HepG2 (cell line): ENCODE measurements around the gene PLD1. TPM values are rescaled to one million over a fixed set of nuclear protein-coding genes. Genes with fewer than 3 reads are reported as not detected.

Experiments used
- CBX1 ChIP-seq: IDR thresholded peaks from one replicate; pipeline ENCODE4 v1.6.1; 2016; ENCODE audit warnings: antibody characterized with exemption, low read depth
- DMAP1 ChIP-seq: IDR thresholded peaks from 2 replicates; pipeline ENCODE4 v1.6.1; 2016
- KDM2A ChIP-seq: sonication (generic); formaldehyde crosslinking; IDR thresholded peaks from 2 replicates; pipeline ENCODE4 v1.4.0; 2020; ENCODE audit warnings: low read depth, missing genetic modification reagents, borderline replicate concordance
- POGZ ChIP-seq: sonication (generic); formaldehyde crosslinking; IDR thresholded peaks from 2 replicates; pipeline ENCODE4 v1.4.0; 2020; ENCODE audit warnings: mild to moderate bottlenecking, missing genetic modification reagents
- RBFOX2 ChIP-seq: fragments of 200-400 bp; formaldehyde crosslinking; IDR thresholded peaks from 2 replicates; pipeline ENCODE4 v1.6.1; 2017; ENCODE audit warnings: low read depth, mild to moderate bottlenecking, low read length
- ZNF260 ChIP-seq: sonication (generic); formaldehyde crosslinking; IDR thresholded peaks from 2 replicates; pipeline ENCODE4 v1.4.0; 2020; ENCODE audit warnings: missing genetic modification reagents, low read depth, mild to moderate bottlenecking, borderline replicate concordance
- ZNF329 ChIP-seq: sonication (generic); formaldehyde crosslinking; IDR thresholded peaks from 2 replicates; pipeline ENCODE4 v1.9.0; 2021; ENCODE audit warnings: low read depth, mild to moderate bottlenecking, missing genetic modification reagents
- polyA plus RNA-seq, 8 experiments: library from polyadenylated mRNA; depleted of rRNA in 3 of 8; stranded (reverse) in 7 of 8; unstranded in 1 of 8; fragments of >200 nt; fragmentation: Illumina TruSeq in 4 of 8; extraction: Trizol in 4 of 8; gene quantifications; 2 replicates each; pipeline versions ENCODE4 v1.2.1 to v1.2.3, GENCODE V29; 2011 to 2016; ENCODE audit warnings: low read depth in 4 of 8, missing spikeins in 1 of 8, mixed read lengths in 1 of 8; ENCODE audit not compliant: insufficient read depth in 1 of 8
- total RNA-seq, 5 experiments: library from RNA; depleted of rRNA; stranded (reverse); fragments of >200 nt; fragmentation: Illumina TruSeq; extraction: Trizol; gene quantifications; 2 replicates each; pipeline ENCODE4 v1.2.3, GENCODE V29; 2016; ENCODE audit warnings: low read depth in 1 of 5
- TF ChIP-seq, protein P1 (sequence below): IDR thresholded peaks from 2 replicates; pipeline ENCODE4 v1.4.0; 2020; ENCODE audit warnings: mild to moderate bottlenecking, missing genetic modification reagents
- TF ChIP-seq, protein P2 (sequence below), 2 experiments: fragments of 450-650 bp in 1 of 2; sonication (generic) in 1 of 2; formaldehyde crosslinking in 1 of 2; IDR thresholded peaks; 2 replicates each; pipeline versions ENCODE4 v1.6.1 to v1.8.0; 2016 to 2022; ENCODE audit warnings: antibody characterized with exemption in 1 of 2, mild to moderate bottlenecking in 1 of 2, missing genetic modification reagents in 1 of 2
- TF ChIP-seq, protein P3 (sequence below): sonication (generic); formaldehyde crosslinking; IDR thresholded peaks from 2 replicates; pipeline ENCODE4 v1.4.0; 2020; ENCODE audit warnings: missing genetic modification reagents, borderline replicate concordance
- TF ChIP-seq, protein P4 (sequence below), 2 experiments: fragments of 450-650 bp in 1 of 2; sonication (generic) in 1 of 2; formaldehyde crosslinking; IDR thresholded peaks; 2 replicates each; pipeline versions ENCODE4 v1.5.0 to v1.8.0; 2020 to 2022; ENCODE audit warnings: mild to moderate bottlenecking in 1 of 2, missing genetic modification reagents in 1 of 2

The PLD1 gene
- total and polyA plus RNA-seq, 2 of the 13 experiments (the other 11 are each of a cell fraction or from before 2014, with no cell fraction given) = 27.1 to 59.4 TPM

DNA sequence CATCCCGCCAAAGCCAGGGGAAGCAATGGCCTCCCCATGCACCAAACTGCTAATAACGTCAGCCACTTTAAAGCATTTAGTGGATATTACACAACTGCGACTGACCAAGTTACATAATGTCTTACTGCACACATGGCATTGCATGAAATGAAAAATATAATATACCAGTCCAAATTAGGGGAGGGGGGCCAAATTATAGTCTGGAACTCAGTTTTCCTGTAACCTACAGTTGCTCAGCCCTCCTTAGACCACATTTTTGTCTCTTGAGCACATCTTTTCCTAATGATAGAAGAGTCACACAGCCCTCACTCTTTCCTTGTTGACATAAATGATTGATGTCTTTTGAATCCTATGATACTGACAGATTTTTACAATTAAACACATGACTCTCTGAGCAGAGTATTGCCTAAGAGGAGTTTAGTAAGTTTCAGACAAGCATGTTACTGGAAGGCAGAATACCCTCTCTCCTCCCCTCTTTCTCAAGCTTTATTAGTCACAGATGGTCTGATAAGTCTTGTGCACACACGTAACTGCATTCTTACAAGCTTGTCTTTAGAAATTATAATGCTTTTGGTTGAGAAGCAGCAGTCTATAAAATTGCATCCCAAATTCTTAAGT, 1.1 kb upstream of the PLD1 start (continued):
- TF ChIP-seq, protein P1, sequence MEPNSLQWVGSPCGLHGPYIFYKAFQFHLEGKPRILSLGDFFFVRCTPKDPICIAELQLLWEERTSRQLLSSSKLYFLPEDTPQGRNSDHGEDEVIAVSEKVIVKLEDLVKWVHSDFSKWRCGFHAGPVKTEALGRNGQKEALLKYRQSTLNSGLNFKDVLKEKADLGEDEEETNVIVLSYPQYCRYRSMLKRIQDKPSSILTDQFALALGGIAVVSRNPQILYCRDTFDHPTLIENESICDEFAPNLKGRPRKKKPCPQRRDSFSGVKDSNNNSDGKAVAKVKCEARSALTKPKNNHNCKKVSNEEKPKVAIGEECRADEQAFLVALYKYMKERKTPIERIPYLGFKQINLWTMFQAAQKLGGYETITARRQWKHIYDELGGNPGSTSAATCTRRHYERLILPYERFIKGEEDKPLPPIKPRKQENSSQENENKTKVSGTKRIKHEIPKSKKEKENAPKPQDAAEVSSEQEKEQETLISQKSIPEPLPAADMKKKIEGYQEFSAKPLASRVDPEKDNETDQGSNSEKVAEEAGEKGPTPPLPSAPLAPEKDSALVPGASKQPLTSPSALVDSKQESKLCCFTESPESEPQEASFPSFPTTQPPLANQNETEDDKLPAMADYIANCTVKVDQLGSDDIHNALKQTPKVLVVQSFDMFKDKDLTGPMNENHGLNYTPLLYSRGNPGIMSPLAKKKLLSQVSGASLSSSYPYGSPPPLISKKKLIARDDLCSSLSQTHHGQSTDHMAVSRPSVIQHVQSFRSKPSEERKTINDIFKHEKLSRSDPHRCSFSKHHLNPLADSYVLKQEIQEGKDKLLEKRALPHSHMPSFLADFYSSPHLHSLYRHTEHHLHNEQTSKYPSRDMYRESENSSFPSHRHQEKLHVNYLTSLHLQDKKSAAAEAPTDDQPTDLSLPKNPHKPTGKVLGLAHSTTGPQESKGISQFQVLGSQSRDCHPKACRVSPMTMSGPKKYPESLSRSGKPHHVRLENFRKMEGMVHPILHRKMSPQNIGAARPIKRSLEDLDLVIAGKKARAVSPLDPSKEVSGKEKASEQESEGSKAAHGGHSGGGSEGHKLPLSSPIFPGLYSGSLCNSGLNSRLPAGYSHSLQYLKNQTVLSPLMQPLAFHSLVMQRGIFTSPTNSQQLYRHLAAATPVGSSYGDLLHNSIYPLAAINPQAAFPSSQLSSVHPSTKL (CRISPR knock-in tag) = peak; percentile 20
- TF ChIP-seq RBFOX2 (no peak), ZNF260 (no peak), ZNF329 (CRISPR knock-in tag) (no peak), CBX1 (no peak), DMAP1 (CRISPR knock-in tag) (0 out of 2 replicates have a peak, but pooled peaks have one; percentile 21), KDM2A (no peak), POGZ (CRISPR knock-in tag) (peak; percentile 2; the same call in 1 of the 2 replicates)
- TF ChIP-seq, protein P2, sequence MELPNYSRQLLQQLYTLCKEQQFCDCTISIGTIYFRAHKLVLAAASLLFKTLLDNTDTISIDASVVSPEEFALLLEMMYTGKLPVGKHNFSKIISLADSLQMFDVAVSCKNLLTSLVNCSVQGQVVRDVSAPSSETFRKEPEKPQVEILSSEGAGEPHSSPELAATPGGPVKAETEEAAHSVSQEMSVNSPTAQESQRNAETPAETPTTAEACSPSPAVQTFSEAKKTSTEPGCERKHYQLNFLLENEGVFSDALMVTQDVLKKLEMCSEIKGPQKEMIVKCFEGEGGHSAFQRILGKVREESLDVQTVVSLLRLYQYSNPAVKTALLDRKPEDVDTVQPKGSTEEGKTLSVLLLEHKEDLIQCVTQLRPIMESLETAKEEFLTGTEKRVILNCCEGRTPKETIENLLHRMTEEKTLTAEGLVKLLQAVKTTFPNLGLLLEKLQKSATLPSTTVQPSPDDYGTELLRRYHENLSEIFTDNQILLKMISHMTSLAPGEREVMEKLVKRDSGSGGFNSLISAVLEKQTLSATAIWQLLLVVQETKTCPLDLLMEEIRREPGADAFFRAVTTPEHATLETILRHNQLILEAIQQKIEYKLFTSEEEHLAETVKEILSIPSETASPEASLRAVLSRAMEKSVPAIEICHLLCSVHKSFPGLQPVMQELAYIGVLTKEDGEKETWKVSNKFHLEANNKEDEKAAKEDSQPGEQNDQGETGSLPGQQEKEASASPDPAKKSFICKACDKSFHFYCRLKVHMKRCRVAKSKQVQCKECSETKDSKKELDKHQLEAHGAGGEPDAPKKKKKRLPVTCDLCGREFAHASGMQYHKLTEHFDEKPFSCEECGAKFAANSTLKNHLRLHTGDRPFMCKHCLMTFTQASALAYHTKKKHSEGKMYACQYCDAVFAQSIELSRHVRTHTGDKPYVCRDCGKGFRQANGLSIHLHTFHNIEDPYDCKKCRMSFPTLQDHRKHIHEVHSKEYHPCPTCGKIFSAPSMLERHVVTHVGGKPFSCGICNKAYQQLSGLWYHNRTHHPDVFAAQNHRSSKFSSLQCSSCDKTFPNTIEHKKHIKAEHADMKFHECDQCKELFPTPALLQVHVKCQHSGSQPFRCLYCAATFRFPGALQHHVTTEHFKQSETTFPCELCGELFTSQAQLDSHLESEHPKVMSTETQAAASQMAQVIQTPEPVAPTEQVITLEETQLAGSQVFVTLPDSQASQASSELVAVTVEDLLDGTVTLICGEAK (IDR thresholded peaks at IDR 0.05) = peak; percentile 14; the same call in 1 of the 2 replicates
- TF ChIP-seq, protein P2 (CRISPR knock-in tag; IDR thresholded peaks at IDR 0.05) = no peak; the same call in 1 of the 2 replicates
- TF ChIP-seq, protein P3, sequence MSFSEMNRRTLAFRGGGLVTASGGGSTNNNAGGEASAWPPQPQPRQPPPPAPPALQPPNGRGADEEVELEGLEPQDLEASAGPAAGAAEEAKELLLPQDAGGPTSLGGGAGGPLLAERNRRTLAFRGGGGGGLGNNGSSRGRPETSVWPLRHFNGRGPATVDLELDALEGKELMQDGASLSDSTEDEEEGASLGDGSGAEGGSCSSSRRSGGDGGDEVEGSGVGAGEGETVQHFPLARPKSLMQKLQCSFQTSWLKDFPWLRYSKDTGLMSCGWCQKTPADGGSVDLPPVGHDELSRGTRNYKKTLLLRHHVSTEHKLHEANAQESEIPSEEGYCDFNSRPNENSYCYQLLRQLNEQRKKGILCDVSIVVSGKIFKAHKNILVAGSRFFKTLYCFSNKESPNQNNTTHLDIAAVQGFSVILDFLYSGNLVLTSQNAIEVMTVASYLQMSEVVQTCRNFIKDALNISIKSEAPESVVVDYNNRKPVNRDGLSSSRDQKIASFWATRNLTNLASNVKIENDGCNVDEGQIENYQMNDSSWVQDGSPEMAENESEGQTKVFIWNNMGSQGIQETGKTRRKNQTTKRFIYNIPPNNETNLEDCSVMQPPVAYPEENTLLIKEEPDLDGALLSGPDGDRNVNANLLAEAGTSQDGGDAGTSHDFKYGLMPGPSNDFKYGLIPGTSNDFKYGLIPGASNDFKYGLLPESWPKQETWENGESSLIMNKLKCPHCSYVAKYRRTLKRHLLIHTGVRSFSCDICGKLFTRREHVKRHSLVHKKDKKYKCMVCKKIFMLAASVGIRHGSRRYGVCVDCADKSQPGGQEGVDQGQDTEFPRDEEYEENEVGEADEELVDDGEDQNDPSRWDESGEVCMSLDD (CRISPR knock-in tag) = no peak
- TF ChIP-seq, protein P4, sequence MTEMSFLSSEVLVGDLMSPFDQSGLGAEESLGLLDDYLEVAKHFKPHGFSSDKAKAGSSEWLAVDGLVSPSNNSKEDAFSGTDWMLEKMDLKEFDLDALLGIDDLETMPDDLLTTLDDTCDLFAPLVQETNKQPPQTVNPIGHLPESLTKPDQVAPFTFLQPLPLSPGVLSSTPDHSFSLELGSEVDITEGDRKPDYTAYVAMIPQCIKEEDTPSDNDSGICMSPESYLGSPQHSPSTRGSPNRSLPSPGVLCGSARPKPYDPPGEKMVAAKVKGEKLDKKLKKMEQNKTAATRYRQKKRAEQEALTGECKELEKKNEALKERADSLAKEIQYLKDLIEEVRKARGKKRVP (CRISPR knock-in tag; IDR thresholded peaks at IDR 0.05) = peak in 1 of 2 experiments; percentile 58; a peak in 2 of 4 replicates
